HCT116 (cell line): ENCODE measurements around the gene TRPM3.

Experiments
- CTCF ChIP-seq, 3 experiments: fragments of 200-600 bp in 1 of 3; sonication (generic) in 1 of 3; IDR thresholded peaks in 2 of 3; conservative IDR thresholded peaks in 1 of 3; 2 replicates each; pipeline ENCODE4 v1.5.1; 2012 to 2017; ENCODE audit warnings: low read depth in 2 of 3, low read length in 2 of 3, antibody characterized with exemption in 1 of 3, borderline replicate concordance in 1 of 3, control low read depth in 1 of 3, mild to moderate bottlenecking in 1 of 3, mixed read lengths in 1 of 3, mixed run types in 1 of 3, moderate library complexity in 1 of 3; ENCODE audit not compliant: insufficient read depth in 1 of 3
- POLR2AphosphoS5 ChIP-seq: IDR thresholded peaks from 2 replicates; pipeline ENCODE4 v1.6.1; 2011; ENCODE audit warnings: mild to moderate bottlenecking, low read depth, low read length, moderate library complexity
- SP1 ChIP-seq: IDR thresholded peaks from 2 replicates; pipeline ENCODE4 v1.6.1; 2012; ENCODE audit warnings: low read depth

DNA sequence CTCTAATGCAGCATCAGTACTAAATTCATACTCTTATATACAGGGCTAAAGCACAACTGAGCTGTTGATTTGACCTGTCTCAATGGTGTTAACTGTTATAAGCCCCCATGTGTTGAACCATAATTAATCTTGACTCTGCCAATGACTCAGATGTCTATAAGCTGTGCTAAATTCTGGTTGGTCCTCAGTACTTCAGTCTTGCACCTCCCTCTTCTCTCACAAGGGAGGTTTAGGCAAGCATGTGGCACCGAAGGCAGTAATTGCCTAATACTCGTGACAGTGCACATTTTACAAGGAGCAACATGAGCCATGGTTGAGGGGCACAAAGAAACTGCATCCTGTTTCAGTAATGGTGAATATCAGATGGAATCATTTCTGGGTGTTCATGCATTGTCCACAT is 255.9 kb downstream of the TRPM3 start:
- TF ChIP-seq CTCF (IDR thresholded peaks at IDR 0.05 in 2 of 3, conservative IDR thresholded peaks at IDR 0.05 in 1 of 3; ENCODE audit: borderline replicate concordance in 1 of 3, insufficient read depth in 1 of 3, low read depth in 2 of 3, low read length in 2 of 3): no peak
- no peak for TF ChIP-seq SP1
- TF ChIP-seq POLR2AphosphoS5: no peak
